ENCODE results near the gene MAP7. TPM values are rescaled to one million over a fixed set of nuclear protein-coding genes. Genes with fewer than 3 reads are reported as not detected.

MAP7 gene
- total RNA-seq, 1 experiment from 2014 or later, result 33.7 TPM

- Histone ChIP-seq H3K27ac (no peak overlapping the region), H3K9me3 (ENCODE audit: insufficient read depth, low read depth) (no peaks in the 10 kb centered on the region), H3K4me1 (replicated peaks; ENCODE audit: insufficient read depth) (peaks cover 58% of the 10 kb centered on the region), H3K4me2 (no peak overlapping the region), H3F3A (ENCODE audit: insufficient read depth, low read depth) (peaks cover 30% of the 10 kb centered on the region), H2AFZ (no peak overlapping the region), H3K9me2 (ENCODE audit: insufficient read depth) (no peaks in the 10 kb centered on the region), H3K27me3 (ENCODE audit: insufficient read depth, low read depth) (no peaks in the 10 kb centered on the region), H3K4me3 (no peak overlapping the region), H3K79me2 (ENCODE audit: low read depth) (peaks cover 15% of the 10 kb centered on the region; the same call in 1 of the 2 replicates), H4K20me1 (ENCODE audit: insufficient read depth) (no peaks in the 10 kb centered on the region; the same call in 1 of the 2 replicates), H3K36me3 (ENCODE audit: low read depth) (peaks cover 11% of the 10 kb centered on the region; the same call in 1 of the 2 replicates)
- BruUV-seq (replicated peaks), result no TSS peak
- ChIA-PET POLR2A (ENCODE audit: unreplicated experiment) (no interaction called here), CTCF (no interaction called here)
- intact Hi-C loops (cut with micrococcal nuclease; ENCODE audit: unreplicated experiment), result no loop called here
- no peak for DNase-seq
- TF ChIP-seq EZH2 (IDR thresholded peaks at IDR 0.05; ENCODE audit: low read depth) (no peak), CTCF (conservative IDR thresholded peaks at IDR 0.05) (no peak)
Observed at GRCh38 chr6:136405420-136406029, 144.7 kb downstream of the MAP7 start.

GRCh38 chr6:136404627-136405419, 145.4 kb downstream of the MAP7 start:
- Histone ChIP-seq H3F3A (ENCODE audit: insufficient read depth, low read depth) (peaks cover 30% of the 10 kb centered on the region), H3K36me3 (ENCODE audit: low read depth) (peaks cover 11% of the 10 kb centered on the region; the same call in 1 of the 2 replicates), H2AFZ (no peak overlapping the region), H3K79me2 (ENCODE audit: low read depth) (peaks cover 16% of the 10 kb centered on the region; the same call in 1 of the 2 replicates), H3K4me2 (no peak overlapping the region), H3K9me3 (ENCODE audit: insufficient read depth, low read depth) (no peaks in the 10 kb centered on the region), H3K27ac (peak overlapping the region; percentile 88; the same call in 1 of the 2 replicates), H3K4me3 (no peak overlapping the region), H3K4me1 (replicated peaks; ENCODE audit: insufficient read depth) (peaks cover 56% of the 10 kb centered on the region), H4K20me1 (ENCODE audit: insufficient read depth) (no peaks in the 10 kb centered on the region; the same call in 1 of the 2 replicates), H3K27me3 (ENCODE audit: insufficient read depth, low read depth) (no peaks in the 10 kb centered on the region), H3K9me2 (ENCODE audit: insufficient read depth) (no peaks in the 10 kb centered on the region)
- CTCF ChIA-PET, result no interaction called here
- DNase-seq, result no peak
- intact Hi-C loops (cut with micrococcal nuclease; ENCODE audit: unreplicated experiment), result loop anchor here (5.0 kb wide), 1 partner anchor 622 kb away; no protein-coding TSS in a partner anchor
- TF ChIP-seq EZH2 (IDR thresholded peaks at IDR 0.05; ENCODE audit: low read depth) (no peak), CTCF (conservative IDR thresholded peaks at IDR 0.05) (no peak)
- POLR2A ChIA-PET (ENCODE audit: unreplicated experiment), result no interaction called here
- no TSS peak for BruUV-seq (replicated peaks)

DNA sequence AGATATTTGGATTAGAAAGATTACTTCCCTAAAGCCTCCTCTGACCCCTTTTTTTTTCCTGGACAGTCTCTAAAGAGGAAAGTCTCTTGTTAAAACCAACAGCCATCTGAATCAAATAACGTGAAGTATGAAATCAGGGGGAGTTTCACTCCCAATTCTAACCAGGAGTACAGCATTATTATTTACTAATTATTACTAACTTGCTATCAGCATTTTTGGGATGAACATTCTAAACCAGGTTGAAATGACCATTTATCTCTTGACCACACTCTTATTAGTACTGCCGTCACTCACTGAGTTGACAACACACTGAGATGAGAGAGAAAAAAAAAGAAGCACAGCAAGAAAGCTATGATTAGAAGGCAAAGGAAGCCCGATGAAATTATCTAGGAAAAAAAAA, 146.2 kb downstream of the MAP7 start:
- Histone ChIP-seq H3K27ac (peak overlapping the region; percentile 88), H3K36me3 (ENCODE audit: low read depth) (peaks cover 11% of the 10 kb centered on the region; the same call in 1 of the 2 replicates), H3F3A (ENCODE audit: insufficient read depth, low read depth) (peaks cover 30% of the 10 kb centered on the region), H3K4me2 (peak overlapping the region; percentile 5), H4K20me1 (ENCODE audit: insufficient read depth) (no peaks in the 10 kb centered on the region; the same call in 1 of the 2 replicates), H3K9me3 (ENCODE audit: insufficient read depth, low read depth) (no peaks in the 10 kb centered on the region), H3K79me2 (ENCODE audit: low read depth) (peaks cover 16% of the 10 kb centered on the region; the same call in 1 of the 2 replicates), H3K4me3 (no peak overlapping the region), H3K4me1 (replicated peaks; ENCODE audit: insufficient read depth) (peaks cover 48% of the 10 kb centered on the region), H2AFZ (no peak overlapping the region), H3K27me3 (ENCODE audit: insufficient read depth, low read depth) (no peaks in the 10 kb centered on the region), H3K9me2 (ENCODE audit: insufficient read depth) (no peaks in the 10 kb centered on the region)
- no peak for DNase-seq
- BruUV-seq (replicated peaks), result no TSS peak
- TF ChIP-seq EZH2 (IDR thresholded peaks at IDR 0.05; ENCODE audit: low read depth), result no peak
- TF ChIP-seq CTCF (conservative IDR thresholded peaks at IDR 0.05), result no peak
- ChIA-PET CTCF (no interaction called here), POLR2A (ENCODE audit: unreplicated experiment) (no interaction called here)
- intact Hi-C loops (cut with micrococcal nuclease; ENCODE audit: unreplicated experiment), result loop anchor here (5.0 kb wide), 1 partner anchor 623 kb away; no protein-coding TSS in a partner anchor

Measured in PC-9 (cell line).